Activated CD4-positive, alpha-beta T cell treated with anti-CD3 and anti-CD28 coated beads, Interleukin-2, amount 50 U/mL, for 48 hours (primary cell): ENCODE measurements around the gene CRYBA4.

Experiments
- DNase-seq, 2 experiments: peaks; one replicate each; pipeline ENCODE4 v3.0.0-alpha.2; 2020

CRYBA4 gene

GRCh38 chr22:26621663-26622062 lies at the start of gene CRYBA4:
Gene CRYBA4 (plus strand): TSS chr22:26621963. CDS start chr22:26622597, 634 bp downstream.
- no peak for DNase-seq

GRCh38 chr22:26573026-26573662 lies 48.6 kb upstream of the CRYBA4 start:
- DNase-seq = no peak

GRCh38 chr22:26574001-26574723 lies 47.6 kb upstream of the CRYBA4 start:
- DNase-seq = no peak

DNA sequence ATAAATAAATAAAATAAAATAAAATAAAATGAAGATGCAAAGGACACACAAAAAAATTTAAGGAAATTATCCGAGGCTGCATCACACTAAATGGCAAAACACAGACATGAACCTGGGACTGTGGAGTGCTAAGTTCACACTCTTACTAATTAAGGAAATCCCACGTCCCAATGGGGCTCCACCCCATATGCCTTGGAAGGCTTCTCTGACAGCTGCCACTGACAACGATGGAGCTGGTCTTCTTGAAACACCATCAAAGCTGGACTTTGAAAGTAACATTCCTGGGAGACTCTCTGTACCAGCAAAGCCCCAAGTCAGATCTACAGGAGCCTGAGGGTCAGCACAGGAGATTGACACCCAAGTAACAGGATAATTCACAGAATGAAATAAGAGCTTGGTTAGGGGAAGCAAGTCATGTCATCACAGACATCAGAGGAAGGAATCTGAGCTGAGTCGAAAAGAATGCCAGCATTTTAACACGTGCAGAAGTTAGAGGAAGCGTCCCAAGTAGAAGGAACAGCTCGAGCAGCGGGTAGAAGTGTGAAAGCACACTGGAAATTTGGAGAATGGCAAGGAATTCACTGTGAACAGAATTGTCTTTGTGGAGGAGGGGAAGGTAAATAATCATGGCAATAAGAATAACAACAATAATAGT lies 45.6 kb upstream of the CRYBA4 start:
- no peak for DNase-seq

GRCh38 chr22:26577081-26577480 lies 44.7 kb upstream of the CRYBA4 start:
- no peak for DNase-seq

DNA sequence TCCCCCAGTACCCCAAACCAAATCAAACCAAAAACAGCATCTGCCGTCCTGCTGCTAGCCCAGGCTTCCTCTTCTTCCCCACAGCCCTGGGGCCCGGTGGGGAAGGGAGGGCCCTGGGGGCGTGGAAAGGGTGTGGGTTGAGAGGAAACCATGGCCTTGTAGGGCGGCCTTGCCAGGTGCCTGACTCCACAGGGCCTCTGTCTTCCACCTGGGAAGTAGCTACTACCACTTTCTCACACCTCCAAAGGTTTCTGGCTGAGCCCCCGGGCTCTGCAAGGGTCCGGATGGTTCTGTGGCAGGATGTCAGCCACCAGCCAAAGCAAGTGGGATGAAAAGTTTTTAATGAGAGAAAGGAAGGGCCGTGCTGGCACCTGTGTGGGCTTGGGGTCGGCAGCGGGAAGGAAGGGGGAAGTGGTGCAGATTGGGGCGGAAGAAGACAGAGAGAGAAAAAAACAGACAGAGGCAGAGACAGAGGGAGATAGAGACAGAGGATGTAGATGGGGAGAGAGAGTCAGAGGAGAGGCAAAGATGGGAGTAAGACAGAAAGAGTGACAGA lies 42.4 kb upstream of the CRYBA4 start:
- peak; percentile 59 to 63 for DNase-seq

- no peak for DNase-seq
Measured at GRCh38 chr22:26580240-26580962, 41.4 kb upstream of the CRYBA4 start.

DNA sequence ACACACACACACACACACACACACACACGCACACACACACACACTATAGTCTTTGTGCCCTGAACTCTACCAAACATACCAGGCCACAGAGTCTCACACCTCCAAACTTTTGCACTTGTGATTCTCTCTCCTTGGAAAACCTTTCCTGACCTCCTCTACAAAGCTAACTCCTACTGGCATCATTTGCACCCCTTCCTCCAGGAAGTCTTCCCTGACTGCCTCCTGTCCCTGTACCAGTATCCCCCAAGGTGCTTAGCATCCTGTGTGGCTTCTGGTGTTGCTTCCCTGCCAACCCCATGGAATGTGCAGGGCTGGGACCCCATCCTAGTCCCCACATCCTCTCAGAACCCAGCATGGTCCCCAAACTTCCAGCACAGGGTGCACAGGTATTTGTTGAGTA lies 40.7 kb upstream of the CRYBA4 start:
- no peak for DNase-seq

GRCh38 chr22:26581633-26582168 lies 40.1 kb upstream of the CRYBA4 start:
- DNase-seq = no peak

DNA sequence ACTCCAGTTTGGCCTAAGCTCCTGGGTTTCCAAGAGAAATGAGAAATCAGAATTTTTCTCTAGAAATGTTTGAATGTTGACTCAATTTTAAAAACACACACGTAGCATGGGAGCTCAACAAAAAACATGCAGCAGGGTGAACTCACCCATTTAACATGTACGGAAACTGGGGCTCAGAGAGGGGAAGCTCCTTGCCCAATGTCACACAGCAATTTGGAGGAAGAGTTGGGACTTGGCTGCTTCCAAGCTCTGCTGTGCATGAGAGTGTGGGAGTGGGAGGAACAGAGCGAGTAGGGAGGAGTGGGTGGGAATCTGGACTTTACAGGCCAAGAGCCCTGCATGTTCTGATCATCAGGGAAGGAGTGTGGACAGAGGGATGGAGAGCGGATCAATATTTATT lies 37.8 kb upstream of the CRYBA4 start:
- no peak for DNase-seq

DNA sequence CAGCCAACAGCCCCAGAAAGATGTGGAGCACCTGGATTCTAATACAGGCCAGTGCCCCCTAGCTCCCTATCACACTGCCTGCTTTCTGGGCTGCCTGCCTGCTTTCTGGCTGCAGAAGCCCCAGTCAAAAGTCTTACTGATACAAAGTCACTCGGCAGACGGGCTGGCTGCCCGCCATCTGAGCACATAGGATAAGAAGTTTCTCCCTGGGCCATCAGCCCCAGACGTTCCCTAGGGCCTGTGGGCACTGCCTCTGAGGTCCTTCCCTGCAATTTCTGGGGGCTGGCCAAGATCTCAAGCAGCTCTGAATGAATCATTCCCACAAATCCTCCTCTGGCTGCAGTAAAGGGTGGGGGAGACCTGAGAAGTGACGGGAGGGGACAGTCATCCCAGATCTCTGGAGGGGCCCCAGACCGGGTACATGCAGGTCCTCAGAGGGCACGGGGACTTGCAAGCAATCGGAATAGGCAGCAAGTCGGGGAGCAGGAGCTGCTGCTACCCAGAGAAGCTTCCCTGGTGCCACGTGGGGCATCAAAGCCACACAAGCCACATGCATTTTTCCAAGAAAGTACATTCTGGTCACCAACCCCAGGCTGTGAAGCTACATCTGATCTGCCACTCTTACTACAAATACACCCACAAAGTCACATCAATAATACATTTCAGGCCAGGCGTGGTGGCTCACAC lies 36.5 kb upstream of the CRYBA4 start:
- DNase-seq = no peak

DNA sequence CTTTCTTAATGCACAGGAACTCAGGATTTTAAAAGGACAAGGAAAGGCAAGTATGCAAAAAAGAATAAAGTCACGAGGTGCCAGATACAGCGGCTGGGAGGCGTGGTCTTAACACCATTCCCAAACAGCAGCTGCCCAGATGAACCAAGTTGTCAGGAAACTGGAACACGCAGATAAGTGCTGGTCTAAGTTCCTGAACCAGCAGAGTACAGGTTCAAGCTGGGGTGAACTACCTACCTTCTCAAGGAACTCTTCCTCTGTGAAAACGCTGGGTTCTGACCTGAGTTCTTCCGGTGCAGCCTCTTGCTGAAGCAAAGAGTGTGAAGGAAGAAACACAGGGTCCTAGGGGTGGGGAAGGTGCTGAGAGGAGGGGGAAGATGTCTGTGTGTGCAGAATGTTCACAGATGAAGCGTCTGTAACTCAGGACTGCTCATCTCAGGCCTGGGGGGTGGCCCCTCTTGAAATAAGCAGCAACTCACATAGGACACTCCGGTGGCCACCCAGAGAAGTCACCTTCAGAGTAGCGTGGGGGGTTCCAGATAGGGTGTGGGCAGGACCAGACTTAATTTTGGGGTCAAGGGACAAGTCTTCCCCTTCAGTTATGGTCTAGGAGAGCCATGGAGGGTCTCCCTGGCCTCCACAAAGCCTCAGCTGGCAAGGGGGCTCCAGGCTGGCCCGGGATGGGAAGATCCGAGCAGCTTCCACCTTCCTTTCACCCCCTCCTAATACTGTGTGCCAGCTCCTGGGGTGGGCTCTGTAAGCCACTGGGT lies 35.0 kb upstream of the CRYBA4 start:
- DNase-seq = no peak

- no peak for DNase-seq
Measured at GRCh38 chr22:26587991-26588613, 33.7 kb upstream of the CRYBA4 start.

DNA sequence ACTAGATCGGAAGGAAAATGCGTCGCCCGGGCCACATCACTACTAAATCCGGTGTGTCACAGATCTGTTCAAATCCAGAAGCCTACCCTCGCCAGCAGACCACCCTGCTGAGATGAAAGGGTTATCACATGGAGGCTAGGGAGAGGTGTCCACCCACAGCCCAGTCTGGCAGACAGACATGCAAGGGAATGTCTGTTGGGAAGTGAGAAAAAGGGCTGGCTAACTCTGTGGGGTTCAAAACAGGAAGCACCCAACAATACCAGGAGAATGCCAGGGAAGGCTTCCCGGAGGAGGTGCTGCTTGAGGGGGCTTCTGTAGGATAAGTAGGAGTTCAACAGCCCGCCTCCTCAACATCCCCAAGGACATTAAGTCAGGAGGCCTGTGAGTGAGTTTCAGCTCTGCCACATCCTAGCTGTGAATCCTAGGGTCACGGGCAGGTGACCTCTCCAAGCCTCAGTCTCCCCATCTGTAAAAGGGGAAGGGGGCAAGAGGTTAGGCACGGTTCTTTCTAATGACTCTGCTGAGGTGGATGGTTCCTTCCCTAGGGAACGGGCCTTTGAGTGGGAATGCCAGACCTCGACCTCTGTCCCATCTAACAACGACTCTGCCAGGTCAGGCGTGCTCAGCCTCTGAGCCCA lies 32.9 kb upstream of the CRYBA4 start:
- no peak for DNase-seq

DNA sequence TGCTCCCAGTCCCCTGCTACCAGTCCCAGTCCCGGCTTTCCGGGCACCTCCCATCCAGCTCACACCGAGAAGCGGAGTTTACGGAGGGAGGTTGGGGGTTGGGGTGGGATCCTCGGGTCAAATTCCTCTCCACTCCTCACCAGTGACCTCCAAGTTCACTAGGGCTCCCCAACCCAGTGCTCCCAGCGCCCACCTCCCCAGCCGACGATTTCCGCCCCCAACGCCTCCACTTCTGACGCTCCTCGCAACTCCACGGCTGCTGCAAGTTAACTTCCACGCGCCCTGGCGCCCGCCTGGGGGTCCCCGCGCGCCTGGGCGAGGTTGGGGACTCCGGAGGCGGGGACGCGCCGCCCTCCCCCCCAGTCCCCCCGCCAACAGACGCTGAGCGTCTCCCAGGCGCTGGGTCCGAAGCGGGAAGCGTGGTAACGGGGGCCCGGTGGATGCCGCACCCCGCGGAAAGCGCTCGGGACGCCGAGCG lies 32.4 kb upstream of the CRYBA4 start:
- DNase-seq = peak; percentile 33 to 51

GRCh38 chr22:26589845-26590736 lies 31.7 kb upstream of the CRYBA4 start, which contains the start of gene TPST2:
Gene TPST2 (minus strand): TSS chr22:26590132. CDS start chr22:26541630, 48,502 bp downstream.
- DNase-seq = peak; percentile 69 to 73

- DNase-seq = peak; percentile 33 to 48
Measured at GRCh38 chr22:26592421-26592891, 29.3 kb upstream of the CRYBA4 start.

GRCh38 chr22:26593763-26594162 lies 28.0 kb upstream of the CRYBA4 start:
- no peak for DNase-seq

- no peak for DNase-seq
Measured at GRCh38 chr22:26597026-26597425, 24.7 kb upstream of the CRYBA4 start.
